ENCODE measurements around the gene FRMD6. TPM values are rescaled to one million over a fixed set of nuclear protein-coding genes. Genes with fewer than 3 reads are reported as not detected.

The FRMD6 gene
- total RNA-seq (2014; rRNA removed; shearing (Covaris generic)): 121 and 128 TPM in 2 replicates
- 107 and 129 TPM in 2 replicates for polyA plus RNA-seq (2015; cell fraction: cytosol; rRNA removed)
- 148 and 154 TPM in 2 replicates for polyA plus RNA-seq (2015; cell fraction: nucleus; rRNA removed)

DNA sequence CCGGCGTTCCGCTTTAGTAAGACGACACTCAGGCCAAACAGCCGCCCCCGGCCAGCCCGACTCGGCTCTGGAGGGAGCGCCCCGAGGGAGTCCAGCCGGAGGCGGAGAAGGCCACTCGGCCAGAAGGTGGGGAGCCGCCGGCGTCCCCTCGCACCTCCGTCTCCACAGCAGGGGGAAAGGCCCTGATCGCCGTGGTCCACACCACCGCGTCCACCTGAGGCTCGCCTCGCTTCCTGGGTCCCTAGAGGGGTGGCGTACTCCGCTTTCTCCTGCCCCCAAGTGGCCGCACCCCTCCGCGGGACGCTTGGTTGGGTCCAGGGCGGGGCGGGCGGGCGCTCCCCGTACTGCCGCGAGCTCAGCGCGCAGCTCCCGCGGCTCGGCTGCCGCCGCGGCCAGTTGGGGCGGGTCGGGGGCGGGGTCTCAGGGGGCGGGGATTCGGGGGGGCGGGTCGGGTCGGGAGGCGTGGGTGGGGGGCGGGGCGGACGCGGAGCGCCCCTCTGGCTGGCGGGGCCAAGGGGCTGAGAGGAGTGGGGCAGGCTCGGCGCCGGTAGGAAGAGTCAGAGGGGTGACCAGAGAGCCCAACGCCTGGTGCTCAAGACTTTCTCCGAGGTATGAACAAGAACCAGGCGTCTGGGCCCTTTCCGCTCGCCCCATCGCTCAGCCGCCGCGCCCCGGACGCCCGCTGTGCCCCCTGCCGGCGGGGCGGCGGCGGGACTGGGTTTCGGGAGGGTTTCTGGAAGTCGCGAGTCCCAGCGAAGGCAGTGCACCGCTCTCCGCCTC is at the start of gene FRMD6:
TSS of gene FRMD6 (plus strand) at position 523 of the 780 bp plus-strand sequence. CDS start 37,927 bp downstream, outside the sequence.
- peak; percentile 88 for DNase-seq (ENCODE audit: low read depth)

DNA sequence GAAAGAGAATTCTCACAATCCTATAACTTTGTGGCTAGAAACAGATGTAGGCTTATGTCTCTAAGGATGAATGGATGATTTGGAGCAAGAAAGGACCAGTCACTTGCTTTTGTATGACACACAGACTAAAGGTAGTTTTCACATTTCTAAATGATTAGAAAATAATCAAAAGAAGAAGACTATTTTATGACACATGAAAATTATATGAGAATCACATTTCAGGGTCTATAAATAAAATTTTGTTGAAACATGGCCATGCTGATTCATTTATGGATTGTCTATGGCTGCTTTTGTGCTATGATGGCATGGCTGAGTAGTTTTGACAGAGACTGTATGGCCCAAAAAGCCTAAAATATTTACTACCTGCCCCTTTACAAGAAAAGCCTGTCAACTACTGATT is 49.4 kb upstream of the FRMD6 start:
- DNase-seq (ENCODE audit: low read depth): no peak

DNA sequence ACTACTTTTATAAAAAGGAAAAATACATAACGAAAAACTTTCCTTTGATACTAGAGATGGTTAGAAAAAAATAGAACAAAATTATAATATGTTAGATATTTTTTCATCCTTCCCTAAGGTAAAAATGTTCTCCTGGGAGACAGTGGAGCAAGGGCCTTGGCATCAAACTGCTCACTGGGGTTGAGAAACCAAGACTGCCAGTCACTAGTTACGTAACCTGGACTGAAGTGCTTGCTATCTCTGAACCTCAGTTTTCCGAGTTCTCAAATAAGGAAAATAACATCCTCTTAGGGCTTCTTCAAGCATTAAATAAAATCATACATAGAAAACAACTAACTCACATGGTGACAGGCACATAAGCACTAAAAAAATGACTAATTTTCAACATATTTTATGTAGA is 48.2 kb upstream of the FRMD6 start:
- DNase-seq (ENCODE audit: low read depth): no peak

DNA sequence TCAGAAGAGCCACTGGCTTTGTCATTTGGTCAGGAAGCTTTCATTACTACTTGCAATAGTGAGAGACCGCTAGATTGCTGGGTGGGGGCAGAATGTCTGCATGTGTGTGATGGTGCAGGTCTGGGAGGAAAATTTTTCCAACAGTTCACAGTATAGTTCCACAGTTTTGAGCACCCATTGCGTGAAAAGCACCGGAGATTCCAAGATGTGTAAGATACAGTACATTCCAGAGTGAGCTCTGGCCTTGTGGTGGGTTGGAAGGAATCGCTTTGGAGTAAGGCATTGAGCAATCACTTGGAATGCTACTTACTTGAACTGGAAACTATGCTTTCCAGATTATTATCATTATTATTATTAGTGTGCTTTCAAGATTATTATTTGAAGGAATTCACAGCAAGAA is 47.6 kb upstream of the FRMD6 start:
- DNase-seq (ENCODE audit: low read depth): no peak

DNA sequence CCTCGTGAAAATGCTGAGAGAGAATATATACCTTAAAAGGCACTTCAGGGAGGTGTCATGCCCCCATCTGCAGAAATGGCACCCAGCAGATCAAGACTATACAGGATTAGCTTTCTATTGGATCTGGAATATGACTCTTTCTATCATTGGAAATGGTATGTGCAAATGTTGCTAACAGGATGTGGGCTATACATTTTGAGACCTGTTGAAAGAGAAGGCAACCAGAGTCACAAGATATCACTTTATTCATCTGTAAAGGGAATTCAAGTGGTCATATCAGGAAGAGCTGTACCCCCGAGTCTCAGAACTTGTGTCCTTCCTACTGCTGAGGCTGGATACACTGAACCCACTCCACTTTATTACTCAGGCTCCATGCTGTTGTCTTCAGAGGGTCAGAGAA is 46.1 kb upstream of the FRMD6 start:
- no peak for DNase-seq (ENCODE audit: low read depth)

DNA sequence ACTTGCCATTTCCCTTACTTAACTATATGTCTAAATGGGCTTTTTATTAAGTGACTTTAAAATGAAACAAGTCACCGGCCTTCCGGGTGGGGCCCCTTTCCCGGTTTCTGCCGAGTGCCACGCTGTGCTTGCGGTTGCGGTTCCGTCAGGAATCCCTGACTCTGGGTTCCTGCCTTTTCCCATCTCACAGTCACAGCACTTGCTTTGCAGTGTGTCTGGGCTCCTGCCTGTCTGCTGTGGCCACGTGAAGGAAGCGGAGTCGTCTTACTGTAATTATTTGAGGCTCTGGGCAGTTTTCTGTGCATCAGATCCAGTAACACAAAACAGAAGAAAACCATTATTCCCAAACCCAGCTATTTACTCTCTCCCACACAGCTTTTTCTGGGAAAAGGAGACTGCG is 44.0 kb upstream of the FRMD6 start:
- DNase-seq (ENCODE audit: low read depth): peak; percentile 95

DNA sequence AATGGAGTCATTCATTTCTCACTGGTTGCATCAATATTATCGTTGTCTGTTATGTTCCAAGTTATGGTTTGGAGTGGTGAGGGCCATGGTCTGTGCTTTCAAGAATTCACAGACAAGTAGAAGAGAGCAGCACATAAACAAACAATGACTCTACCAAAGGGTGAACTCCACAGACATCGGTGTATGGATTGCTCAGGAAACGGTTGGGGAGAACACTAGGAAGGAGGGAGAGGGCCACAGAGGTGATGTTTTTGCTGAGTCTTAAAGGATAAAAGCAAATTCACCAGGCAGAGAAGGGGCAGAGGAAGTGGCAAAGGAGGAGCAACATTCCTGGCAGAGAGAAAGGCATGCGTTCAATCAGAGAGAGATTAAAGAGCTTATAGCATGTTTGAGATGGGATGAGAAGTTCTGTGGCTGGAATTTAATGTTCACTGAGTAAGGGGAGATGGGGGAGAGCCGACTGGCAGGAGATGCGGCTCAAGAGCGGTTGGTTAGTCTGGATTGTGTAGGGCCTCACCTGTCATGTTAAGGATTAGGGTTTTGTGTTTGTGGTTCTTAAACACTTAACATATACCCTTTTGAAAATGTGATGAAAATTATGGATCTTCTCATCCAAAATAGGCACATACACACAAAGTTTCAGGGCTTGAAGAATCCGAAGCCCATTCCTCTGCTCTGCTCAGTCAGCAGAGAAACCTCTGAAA is 42.3 kb upstream of the FRMD6 start:
- peak; percentile 76 for DNase-seq (ENCODE audit: low read depth)

DNA sequence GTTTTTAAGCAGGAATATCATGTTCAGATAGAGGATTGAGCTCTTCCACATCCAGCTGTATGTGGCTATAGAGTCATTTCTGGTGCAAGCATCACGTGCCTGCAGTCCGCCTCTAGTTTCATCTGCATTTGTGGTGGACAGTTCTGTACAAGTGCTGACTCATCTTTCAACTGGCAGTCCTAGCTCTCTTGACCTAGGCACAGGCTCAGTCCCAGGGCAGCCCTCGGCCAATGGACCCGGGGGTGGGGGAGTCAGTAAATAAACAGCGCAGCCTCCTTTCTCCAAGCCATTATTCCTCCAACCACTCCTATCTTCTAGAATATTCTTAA is 41.8 kb upstream of the FRMD6 start:
- DNase-seq (ENCODE audit: low read depth): peak; percentile 90

DNA sequence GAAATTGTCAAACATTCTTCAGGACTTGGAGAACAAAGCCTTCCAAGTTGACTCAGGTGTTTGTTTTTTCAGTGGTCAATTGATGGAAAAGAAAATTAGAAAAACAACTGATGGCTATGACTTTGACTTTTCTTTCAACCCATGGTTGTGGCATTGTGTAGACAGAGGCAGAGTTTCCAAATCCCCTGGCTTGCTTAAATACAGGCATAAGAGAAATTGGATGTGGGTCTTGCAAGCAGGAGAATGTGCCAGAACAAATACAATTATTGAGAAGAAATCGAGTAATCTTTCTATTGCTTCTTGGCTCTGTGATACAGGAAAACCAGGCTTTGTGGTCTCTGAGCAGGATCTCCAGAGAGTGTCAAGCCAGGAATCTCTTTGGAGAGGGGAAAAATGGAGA is 40.9 kb upstream of the FRMD6 start:
- DNase-seq (ENCODE audit: low read depth): no peak

DNA sequence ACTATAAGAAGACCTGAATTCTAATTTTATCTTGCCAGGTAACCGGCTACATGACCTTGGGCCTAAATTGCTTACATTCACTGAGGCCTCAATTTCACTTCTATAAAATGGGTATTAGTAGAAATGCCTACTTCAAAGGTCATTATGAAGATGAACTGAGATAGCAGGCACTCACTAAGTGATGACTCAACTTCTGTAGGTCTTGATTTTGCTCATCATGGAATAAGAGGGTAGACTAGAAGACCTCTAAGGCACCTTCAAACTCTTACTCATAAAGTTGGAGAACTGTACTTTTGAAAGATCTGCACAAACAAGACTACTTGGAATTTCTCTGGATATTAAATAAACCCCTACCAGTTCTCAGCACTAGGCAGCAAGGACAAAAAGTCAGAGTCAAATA is 39.3 kb upstream of the FRMD6 start:
- DNase-seq (ENCODE audit: low read depth): no peak

DNA sequence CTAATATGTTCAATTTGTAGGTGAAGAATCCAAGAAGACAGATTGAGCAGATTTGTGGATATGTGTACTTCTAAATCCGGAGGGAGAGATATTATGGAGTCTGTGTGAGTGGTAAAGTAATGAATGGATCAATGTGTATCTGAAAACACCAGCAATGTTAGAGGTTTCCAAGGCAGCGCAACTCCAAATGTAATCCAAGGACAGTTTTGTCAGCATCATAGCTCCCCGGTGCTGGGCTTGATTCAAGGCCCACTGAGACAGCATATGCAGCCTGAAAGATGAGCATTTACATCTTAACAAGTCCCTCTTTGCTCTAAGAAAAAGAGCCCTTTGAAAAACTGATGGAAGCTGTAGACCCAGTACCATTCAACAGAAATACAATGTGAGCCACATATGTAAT is 38.3 kb upstream of the FRMD6 start:
- DNase-seq (ENCODE audit: low read depth): no peak

DNA sequence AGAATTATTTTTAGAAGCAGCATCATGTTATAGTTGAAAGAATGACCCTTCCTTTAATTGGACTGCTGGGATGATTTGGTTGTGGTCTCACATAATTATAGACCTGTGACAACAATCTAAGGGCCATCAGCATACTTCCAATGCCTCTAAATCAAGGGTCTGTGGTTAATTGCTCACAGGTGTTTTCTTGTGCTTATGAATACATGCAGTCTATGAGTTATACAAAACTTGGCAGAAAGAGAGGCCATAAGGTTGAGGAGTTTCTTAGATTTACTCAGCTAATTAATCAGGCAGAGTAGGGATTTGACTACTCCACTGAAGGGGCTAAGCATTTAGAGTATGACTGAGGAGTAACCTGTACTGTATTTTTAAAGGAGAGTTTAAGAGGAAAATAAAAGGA is 37.0 kb upstream of the FRMD6 start:
- no peak for DNase-seq (ENCODE audit: low read depth)

DNA sequence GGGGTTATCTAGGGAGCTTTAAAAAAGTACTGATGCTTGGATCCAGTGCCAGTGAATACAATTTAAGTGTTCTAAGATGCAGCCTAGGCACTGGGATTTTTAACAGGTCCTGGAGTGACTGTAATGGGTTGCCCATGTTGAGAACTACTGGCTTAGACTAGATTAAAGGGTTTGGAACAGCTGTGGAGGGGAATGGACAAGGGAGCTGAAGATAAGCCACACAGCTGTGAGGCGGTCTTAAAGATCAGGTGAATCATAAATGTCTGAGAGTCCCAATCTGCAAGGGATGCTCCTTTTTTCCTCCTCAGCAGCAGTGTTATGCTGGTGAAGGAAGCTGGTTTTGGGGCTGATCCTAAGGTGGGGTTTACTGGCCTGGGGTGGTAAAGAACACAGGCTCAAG is 35.5 kb upstream of the FRMD6 start:
- no peak for DNase-seq (ENCODE audit: low read depth)

DNA sequence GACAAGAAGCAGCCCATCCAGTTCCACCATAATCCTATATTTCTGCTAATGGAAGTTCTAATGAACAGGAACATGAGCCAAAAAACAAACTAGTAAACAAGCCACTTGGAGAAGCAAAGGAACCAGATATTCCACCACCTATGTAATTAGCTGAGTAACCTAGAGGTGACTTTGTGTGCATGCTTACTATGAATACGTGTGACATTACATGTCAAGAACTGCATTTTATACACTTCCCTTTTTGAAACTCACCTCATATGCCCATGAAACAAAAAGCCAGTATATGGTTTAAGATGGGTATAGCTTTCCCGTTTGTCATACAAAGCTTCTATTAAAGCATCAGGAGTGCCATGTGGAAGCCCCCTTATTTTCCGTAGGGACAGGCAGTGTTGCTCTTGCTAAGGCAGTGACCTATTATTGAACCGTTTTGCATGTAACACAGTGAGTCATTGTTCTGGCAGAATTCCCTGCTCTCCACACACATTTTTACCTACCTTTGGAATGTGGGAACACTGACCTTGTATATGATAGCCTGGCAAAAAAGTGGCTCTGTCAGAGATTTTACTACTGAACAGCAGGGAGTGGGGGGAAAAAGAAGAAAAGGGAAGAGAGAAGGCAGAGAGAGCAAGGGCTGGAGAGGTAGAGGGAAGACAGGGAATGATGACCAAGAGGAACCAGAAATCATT is 34.8 kb upstream of the FRMD6 start:
- DNase-seq (ENCODE audit: low read depth): peak; percentile 96

DNA sequence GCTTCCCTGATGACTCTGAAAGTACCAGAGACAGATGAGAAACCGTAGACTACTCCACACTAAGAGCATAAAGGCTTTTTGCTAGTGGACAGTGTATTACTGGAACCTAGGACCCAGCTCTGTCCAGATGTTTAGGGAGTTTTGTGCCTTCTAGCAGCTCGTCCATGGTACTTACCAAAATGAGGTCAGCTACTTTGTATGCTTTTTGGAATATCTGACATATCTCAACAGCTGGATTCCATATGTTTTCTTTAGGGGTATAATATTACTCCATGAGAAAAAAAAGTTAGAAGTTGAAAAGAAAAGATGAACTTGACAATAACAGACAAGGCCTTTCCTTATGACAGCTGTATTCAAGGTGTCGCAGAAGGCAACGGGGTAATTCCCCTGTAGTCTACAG is 32.1 kb upstream of the FRMD6 start:
- DNase-seq (ENCODE audit: low read depth): no peak

DNA sequence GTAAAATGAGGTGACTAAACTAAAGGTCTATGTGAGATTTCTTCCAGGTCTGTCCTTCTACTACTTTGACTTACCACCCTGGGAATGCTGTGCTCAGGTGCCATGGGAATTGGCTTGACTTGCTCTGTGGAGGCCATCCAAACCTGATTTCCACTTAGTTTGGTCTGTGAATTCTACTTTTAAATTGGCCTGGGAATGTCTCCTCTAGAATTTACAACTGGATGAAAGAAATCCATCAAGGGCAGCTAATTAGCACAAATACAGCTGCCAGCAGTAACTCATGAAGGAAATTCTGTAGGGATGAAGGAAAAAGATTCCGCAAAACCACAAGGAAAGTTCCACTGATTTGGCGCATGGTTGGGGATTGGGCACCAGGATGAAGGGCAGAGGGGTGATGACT is 31.7 kb upstream of the FRMD6 start:
- DNase-seq (ENCODE audit: low read depth): no peak

DNA sequence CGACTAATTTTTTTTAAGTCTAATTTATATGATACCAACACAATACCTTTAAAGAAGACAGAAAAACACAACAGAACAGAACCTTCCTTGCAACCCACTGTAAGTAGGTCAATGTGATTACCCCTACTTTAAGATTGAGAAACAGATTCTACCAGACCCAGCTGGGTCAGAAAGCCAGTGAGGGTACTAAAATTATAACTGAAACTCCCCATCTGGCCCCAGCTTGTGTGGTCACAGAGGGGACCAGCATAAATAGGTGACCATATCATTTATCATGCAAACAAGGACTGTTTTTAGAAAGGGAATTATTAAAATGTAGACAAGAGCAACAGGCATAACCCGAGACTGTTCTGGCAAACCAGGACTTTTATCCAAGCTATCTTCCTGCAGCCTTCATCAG is 30.1 kb upstream of the FRMD6 start:
- DNase-seq (ENCODE audit: low read depth): no peak

DNA sequence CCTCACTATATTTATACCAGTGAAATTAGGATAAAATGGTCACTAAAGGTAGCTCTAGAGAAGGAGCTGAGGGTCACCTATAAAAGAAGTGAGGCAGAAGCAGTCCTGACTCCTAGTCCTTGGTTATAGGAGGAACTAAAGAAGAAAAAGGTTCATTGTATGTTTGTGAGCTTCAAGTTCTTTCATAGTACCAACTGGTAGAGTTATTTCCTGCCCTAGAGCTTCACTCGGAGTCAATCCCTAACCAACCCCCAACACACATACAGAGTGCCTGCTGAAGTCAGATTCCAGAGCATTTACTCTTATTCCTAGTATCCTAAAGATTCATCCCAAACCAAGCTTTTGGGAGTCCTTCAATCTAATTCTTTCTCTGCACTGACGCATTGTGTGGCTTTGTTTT is 29.3 kb upstream of the FRMD6 start:
- DNase-seq (ENCODE audit: low read depth): no peak

DNA sequence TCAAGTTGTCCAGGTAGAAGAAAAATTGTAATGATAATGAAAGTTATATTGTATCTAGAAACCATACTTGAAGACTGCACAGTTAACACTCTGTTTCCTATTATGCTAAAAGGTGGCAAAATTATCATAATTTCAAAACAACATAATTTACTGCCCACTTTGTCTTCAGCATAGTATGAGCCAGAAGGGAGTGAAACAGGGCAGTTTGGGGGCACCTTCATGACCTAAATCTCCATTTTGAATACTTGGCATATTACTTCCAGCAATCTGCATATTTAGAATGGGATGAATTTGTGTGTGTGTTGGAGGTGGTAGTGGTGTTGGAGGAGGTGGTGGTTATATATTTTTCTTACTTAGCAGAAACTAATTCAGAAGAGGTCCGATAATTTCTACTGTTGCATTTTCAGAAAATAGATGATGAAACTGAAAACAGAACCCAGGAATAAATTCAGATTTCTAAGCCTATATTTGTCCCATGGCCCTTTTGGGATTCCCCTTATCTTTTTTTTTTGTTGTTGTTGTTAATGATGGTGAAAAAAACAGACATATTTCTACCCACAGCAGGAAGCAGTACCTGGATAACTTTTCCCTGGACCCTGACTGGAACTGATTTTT is 26.6 kb upstream of the FRMD6 start:
- DNase-seq (ENCODE audit: low read depth): no peak

DNA sequence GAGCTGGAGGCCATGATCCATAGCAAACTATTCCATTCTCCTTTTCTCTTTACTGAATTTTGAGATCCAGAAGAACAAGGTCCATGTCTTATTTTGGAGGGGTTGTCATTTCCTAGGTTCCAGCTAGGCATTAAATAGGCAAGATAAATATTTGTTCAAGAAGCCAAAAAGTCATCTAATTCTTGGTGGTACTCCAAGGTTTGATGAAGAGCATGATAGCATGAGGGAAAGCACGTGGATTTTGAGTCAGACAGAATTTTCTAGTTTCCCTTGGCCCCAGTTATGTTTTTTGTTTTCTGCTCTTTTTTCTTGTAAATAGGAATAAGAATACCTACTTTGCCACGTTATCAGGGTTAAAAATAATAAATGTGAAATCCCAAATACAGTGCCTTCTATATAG is 25.5 kb upstream of the FRMD6 start:
- DNase-seq (ENCODE audit: low read depth): no peak

DNA sequence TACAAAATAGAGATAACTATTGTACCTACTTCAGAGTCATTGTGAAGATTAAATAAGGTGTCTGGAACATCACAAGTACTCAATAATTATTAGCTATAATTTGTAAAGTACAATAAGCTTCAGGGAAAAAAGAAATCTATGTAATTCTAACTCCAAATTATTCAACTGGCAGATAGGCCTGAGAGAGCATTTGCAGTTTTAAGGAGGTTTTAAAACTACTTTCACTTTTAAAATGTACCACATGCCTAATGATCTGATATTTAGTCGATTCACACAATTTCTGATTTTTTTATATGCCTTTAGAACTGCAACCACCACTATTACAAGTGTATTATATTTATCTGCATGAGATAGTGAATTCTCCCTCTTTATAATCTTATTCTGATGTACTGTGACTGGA is 24.9 kb upstream of the FRMD6 start:
- DNase-seq (ENCODE audit: low read depth): no peak

DNA sequence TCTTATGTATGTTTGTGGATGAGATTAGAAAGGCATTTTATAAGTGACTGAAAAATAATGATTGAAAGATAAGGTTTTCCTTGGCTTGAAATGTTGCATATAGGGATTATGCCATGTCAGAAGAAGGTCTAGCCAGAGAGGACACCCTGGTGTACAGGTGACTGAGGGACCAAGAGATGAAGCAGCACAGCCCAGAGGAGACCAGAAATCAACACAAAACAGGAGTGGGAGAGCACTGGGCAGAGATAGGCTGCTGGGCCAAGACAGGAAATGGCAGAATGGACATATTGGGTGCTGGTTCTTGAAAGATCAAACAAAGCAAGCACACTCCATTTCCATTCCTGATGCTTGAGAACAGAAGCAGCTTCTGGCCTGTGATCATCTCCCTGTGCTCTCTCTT is 24.4 kb upstream of the FRMD6 start:
- no peak for DNase-seq (ENCODE audit: low read depth)
